Peyer's patch (tissue), 4 donors: Measurements from ENCODE around the gene COQ2. TPM values are rescaled to one million over a fixed set of nuclear protein-coding genes. Genes with fewer than 3 reads are reported as not detected.
"Not testable (repeated sequence)": the region's sequence is repeated elsewhere in the genome, so short reads cannot be mapped to it uniquely, and the experiment has no call there.

ENCODE experiments used
- DNase-seq, 3 donors: peaks; one replicate each; pipeline ENCODE4 v3.0.0-alpha.2; 2017 to 2019
- H3K27ac ChIP-seq, 4 donors: fragments of 200-600 bp; sonication (generic); one replicate each; pipeline ENCODE4 v1.5.1; 2016 to 2019
- H3K27me3 ChIP-seq, 2 donors: fragments of 200-600 bp; sonication (generic); one replicate each; pipeline ENCODE4 v1.5.1; 2019
- H3K36me3 ChIP-seq, 3 donors: fragments of 200-600 bp; sonication (generic); one replicate each; pipeline ENCODE4 v1.5.1; 2016 to 2019
- H3K4me1 ChIP-seq, 4 donors: fragments of 200-600 bp; sonication (generic); one replicate each; pipeline ENCODE4 v1.5.1; 2016 to 2019
- H3K4me3 ChIP-seq, 4 donors: fragments of 200-600 bp; sonication (generic); 1 replicate in 3 of 4; 2 replicates in 1 of 4; pipeline ENCODE4 v1.5.1; 2016 to 2019; ENCODE audit warnings: mild to moderate bottlenecking in 1 of 4
- H3K9me3 ChIP-seq, 4 donors: fragments of 200-600 bp; sonication (generic); one replicate each; pipeline ENCODE4 v1.5.1; 2016 to 2019; ENCODE audit warnings: mild to moderate bottlenecking in 1 of 4
- POLR2A ChIP-seq, 2 donors: fragments of 450-650 bp; IDR thresholded peaks; one replicate each; pipeline ENCODE4 v1.5.1; 2017; ENCODE audit warnings: antibody characterized with exemption in 2 of 2, mild to moderate bottlenecking in 2 of 2, moderate library complexity in 2 of 2
- total RNA-seq, 4 donors: library from RNA; depleted of rRNA; stranded (reverse); fragments of >200 nt; gene quantifications; one replicate each; pipeline ENCODE4 v1.1.0, GENCODE V29; 2016
- TF ChIP-seq, protein P1 (sequence below), 6 experiments: fragments of 450-650 bp in 4 of 6; fragments of 200-600 bp in 2 of 6; sonication (generic) in 1 of 6; IDR thresholded peaks; one replicate each; pipeline ENCODE4 v1.5.1; 2017 to 2019; ENCODE audit warnings: antibody characterized with exemption in 6 of 6, mild to moderate bottlenecking in 3 of 6, moderate library complexity in 1 of 6

The COQ2 gene, protein sequence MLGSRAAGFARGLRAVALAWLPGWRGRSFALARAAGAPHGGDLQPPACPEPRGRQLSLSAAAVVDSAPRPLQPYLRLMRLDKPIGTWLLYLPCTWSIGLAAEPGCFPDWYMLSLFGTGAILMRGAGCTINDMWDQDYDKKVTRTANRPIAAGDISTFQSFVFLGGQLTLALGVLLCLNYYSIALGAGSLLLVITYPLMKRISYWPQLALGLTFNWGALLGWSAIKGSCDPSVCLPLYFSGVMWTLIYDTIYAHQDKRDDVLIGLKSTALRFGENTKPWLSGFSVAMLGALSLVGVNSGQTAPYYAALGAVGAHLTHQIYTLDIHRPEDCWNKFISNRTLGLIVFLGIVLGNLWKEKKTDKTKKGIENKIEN
- total RNA-seq: 10 to 100 TPM; 11.0 to 15.6 (median 12.9) TPM

DNA sequence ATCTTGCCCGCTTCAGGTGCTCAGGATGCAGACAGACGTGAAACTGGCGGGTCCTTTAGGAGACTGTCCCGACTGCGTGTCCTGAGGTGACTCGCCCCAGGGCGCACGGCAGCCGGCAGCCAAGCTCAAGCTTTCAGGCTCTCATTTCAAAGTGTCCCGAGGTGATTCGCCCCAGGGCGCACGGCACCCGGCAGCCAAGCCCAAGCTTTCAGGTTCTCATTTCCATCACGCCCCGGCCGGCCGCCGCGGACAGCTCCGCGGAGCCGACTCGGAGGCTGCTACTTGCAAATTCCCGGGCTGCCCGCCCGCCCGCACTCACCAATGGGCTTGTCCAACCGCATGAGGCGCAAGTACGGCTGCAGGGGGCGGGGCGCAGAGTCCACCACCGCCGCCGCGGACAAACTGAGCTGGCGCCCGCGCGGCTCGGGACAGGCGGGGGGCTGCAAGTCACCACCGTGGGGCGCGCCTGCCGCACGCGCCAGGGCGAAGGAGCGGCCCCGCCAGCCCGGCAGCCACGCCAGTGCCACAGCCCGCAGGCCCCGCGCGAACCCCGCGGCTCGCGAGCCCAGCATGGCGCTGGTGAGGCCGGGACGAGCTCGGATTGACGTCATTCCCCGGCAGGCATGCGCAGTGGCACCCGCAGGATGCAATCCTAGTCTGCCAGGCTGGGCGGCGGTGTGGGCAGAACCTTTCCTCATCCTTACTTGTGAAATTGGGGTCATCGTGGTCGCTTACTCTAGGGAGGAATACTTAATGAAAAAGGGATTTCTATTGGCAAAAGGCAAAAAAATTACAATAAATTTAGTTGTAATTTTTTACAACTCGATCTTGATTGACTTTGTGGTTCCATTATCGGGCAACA, at the start of gene COQ2:
Gene COQ2 (minus strand): TSS at position 606 of the 862 bp plus-strand sequence. CDS start 34 bp downstream, at position 572.
- H3K27ac ChIP-seq: peak within 1 kb of the TSS; percentile 97 to 98 (median 97)
- peak within 1 kb of the TSS; percentile 80 to 96 (median 88) for H3K4me3 ChIP-seq
- H3K36me3 ChIP-seq: no peaks in the 10 kb centered on the region
- H3K9me3 ChIP-seq: no peaks in the 10 kb centered on the region
- TF ChIP-seq, protein P1, sequence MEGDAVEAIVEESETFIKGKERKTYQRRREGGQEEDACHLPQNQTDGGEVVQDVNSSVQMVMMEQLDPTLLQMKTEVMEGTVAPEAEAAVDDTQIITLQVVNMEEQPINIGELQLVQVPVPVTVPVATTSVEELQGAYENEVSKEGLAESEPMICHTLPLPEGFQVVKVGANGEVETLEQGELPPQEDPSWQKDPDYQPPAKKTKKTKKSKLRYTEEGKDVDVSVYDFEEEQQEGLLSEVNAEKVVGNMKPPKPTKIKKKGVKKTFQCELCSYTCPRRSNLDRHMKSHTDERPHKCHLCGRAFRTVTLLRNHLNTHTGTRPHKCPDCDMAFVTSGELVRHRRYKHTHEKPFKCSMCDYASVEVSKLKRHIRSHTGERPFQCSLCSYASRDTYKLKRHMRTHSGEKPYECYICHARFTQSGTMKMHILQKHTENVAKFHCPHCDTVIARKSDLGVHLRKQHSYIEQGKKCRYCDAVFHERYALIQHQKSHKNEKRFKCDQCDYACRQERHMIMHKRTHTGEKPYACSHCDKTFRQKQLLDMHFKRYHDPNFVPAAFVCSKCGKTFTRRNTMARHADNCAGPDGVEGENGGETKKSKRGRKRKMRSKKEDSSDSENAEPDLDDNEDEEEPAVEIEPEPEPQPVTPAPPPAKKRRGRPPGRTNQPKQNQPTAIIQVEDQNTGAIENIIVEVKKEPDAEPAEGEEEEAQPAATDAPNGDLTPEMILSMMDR (IDR thresholded peaks at IDR 0.05): peak in 5 of 6 experiments; percentile 16 to 65 (median 54)
- peak; percentile 44 to 73 for TF ChIP-seq POLR2A (IDR thresholded peaks at IDR 0.05)
- DNase-seq: peak; percentile 95 to 98 (median 97)
- peaks cover 0 to 26% (median 4%) of the 10 kb centered on the region in 4 donors for H3K4me1 ChIP-seq
- no peaks in the 10 kb centered on the region for H3K27me3 ChIP-seq

DNA sequence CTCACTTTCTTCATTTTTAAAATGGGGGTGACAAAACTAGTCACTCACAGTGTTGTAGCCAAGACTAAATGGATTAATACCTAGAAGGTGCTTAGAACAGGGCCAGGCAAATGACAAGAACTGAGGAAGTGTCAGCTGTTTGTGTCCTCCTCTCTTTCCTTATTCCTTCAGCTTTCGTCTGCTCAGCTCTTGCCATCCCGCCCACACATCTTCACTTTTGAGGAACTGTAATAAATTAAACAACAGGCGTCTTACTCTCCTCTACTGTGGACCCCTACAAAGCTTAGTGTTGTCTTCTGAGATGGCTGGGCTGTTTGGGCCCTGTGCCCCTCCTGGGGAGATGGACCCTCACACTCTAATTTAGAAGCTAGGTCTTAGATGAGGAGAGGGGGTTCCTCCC, 47.4 kb upstream of the COQ2 start:
- Histone ChIP-seq H3K9me3 (no peaks in the 10 kb centered on the region), H3K27ac (no peak overlapping the region), H3K36me3 (no peaks in the 10 kb centered on the region), H3K4me3 (no peak overlapping the region), H3K27me3 (no peaks in the 10 kb centered on the region), H3K4me1 (peaks cover 0 to 18% (median 4%) of the 10 kb centered on the region in 4 donors)
- TF ChIP-seq POLR2A (IDR thresholded peaks at IDR 0.05): no peak
- TF ChIP-seq, protein P1 (IDR thresholded peaks at IDR 0.05): no peak
- no peak for DNase-seq

GRCh38 chr4:83329521-83330110, 45.0 kb upstream of the COQ2 start:
- Histone ChIP-seq H3K4me3 (no peak overlapping the region), H3K9me3 (no peaks in the 10 kb centered on the region), H3K27me3 (no peaks in the 10 kb centered on the region), H3K36me3 (no peaks in the 10 kb centered on the region), H3K27ac (no peak overlapping the region), H3K4me1 (peaks cover 0 to 8% (median 1%) of the 10 kb centered on the region in 4 donors)
- TF ChIP-seq, protein P1 (IDR thresholded peaks at IDR 0.05): no peak
- DNase-seq: no peak

GRCh38 chr4:83328521-83329187, 44.1 kb upstream of the COQ2 start:
- Histone ChIP-seq H3K4me1 (no peaks in the 10 kb centered on the region), H3K36me3 (no peaks in the 10 kb centered on the region), H3K4me3 (no peak overlapping the region), H3K27ac (no peak overlapping the region), H3K27me3 (no peaks in the 10 kb centered on the region), H3K9me3 (no peaks in the 10 kb centered on the region)
- no peak for DNase-seq
- TF ChIP-seq, protein P1 (IDR thresholded peaks at IDR 0.05): no peak
- no peak for TF ChIP-seq POLR2A (IDR thresholded peaks at IDR 0.05)

GRCh38 chr4:83326546-83326945, 41.9 kb upstream of the COQ2 start:
- Histone ChIP-seq H3K27me3 (no peaks in the 10 kb centered on the region), H3K4me1 (no peaks in the 10 kb centered on the region), H3K36me3 (no peaks in the 10 kb centered on the region), H3K4me3 (no peak overlapping the region), H3K9me3 (no peaks in the 10 kb centered on the region), H3K27ac (no peak overlapping the region)
- DNase-seq: no peak
- TF ChIP-seq, protein P1 (IDR thresholded peaks at IDR 0.05): no peak
- TF ChIP-seq POLR2A (IDR thresholded peaks at IDR 0.05): no peak

DNA sequence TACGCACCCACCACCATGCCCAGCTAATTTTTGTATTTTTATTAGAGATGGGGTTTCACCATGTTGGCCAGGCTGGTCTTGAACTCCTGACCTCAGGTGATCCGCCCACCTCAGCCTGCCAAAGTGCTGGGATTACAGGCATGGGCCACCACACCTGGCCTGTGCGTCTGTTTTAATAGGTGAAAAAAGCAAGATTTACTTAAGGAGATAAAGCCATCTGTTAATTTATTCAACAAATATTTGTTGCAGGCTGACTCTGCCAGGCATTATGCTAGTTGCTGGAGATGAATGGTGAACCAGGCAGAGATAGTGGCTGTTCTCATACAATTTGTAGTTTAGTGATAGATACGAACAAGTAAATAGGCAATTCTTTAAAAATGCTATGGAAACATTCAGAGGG, 40.7 kb upstream of the COQ2 start:
- not testable (repeated sequence) for H3K9me3 ChIP-seq, H3K27ac ChIP-seq, H3K4me3 ChIP-seq, DNase-seq, H3K4me1 ChIP-seq, H3K36me3 ChIP-seq, H3K27me3 ChIP-seq
